ENCODE results near the gene GMDS. TPM values are rescaled to one million over a fixed set of nuclear protein-coding genes. Genes with fewer than 3 reads are reported as not detected.

GMDS gene
- total RNA-seq, 1 experiment from 2014 or later, result 23.2 TPM

DNA sequence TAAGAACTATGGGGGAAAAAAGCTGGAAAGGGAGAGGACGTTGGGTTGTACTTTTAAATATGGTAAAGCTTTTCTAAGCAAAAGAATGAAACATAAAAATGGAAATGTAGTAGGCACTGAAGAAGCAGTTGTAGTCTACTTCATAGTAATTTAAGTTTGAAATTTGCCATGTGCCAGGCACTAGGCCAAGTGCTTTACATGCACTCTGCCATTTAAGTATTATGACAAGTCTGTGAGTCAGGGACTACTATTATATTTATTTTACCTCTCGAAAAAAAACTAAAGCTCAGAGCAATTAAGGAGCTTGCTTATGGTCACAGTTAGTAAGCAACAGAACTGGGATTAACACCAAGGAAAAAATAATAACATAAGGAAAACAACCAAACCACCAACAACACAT, 257.8 kb downstream of the GMDS start:
- peak; percentile 83 for DNase-seq (ENCODE audit: low read depth)

DNA sequence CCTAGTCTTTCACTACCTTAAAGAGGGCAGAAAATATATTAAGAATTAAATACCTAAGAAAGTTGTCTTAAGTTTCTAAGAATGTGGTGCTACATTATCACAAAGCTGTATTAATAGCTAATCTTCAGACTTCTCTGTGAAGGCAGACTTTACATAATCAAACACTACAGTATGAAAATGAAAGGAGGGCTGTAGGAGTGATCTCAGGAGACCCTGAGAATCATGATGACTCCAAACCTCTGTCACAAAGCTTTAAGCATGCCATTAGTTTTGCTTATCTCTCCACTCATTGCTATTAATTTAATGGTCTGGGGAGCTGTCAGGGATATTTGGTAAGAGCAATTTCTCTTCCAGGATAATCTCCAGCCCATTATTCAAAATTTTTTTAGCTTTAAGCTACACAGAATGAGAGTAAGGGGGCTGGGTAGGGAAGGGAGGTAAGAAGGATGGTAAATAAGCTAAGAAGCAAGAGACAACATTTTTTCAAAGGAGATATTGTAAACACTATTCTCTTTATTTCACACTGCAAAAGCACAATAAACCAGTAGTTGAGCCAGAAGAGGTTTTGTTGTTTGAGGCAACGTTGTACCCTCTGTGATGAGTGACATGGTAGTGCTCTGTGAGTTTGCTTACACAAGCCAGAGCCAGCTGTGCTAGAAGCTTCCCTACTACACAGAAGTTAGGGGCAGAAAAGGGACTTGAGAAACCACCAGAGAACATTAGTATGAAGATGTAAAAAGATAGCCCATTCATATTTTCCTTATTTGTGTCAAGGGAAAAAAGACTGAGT, 258.8 kb downstream of the GMDS start:
- DNase-seq (ENCODE audit: low read depth), result no peak

DNA sequence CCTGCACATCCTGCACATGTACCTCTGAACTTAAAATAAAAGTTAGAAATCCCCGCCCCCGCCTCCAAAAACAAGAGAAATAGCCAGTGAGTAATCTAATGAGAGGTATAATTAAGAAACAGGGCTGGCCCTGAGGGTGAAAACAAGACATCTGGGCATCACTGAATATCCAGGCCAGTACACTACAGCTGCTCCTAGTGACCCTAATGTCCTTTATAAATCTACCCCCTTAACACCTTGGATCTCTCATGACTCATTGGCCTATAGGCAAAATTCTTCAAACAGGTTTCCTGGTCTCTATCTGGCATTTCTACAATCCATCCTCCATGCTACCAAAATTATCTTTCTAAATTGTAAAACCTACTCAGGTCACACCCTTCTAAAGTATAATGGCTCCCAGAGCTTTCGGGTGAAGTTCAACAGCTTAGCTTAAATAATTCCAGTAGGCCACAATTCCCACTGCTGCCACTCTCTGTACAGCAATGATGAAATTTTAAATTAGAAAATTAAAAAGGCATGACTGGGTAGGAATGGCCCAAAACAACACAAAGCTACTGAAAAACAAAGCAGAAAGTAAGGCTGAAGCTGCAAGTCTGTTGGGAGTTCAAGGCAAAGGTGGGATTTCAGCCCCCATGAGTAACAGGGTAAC, 260.9 kb downstream of the GMDS start:
- peak; percentile 50 for DNase-seq (ENCODE audit: low read depth)

DNA sequence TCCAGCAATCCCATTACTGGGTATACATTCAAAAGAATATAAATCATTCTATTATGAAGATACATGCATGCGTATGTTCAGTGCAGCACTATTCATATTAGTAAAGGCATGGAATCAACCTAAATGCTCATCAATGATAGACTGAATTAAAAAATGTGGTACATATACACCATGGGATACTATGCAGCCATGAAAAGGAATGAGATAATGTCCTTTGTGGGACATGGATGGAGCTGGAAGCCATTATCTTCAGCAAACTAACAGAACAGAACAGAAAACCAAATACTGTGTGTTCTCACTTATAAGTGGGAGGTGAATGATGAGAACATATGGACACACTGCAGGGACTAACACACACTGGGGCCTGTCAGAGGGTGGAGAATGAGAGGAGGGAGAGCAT, 261.6 kb downstream of the GMDS start:
- no peak for DNase-seq (ENCODE audit: low read depth)

DNA sequence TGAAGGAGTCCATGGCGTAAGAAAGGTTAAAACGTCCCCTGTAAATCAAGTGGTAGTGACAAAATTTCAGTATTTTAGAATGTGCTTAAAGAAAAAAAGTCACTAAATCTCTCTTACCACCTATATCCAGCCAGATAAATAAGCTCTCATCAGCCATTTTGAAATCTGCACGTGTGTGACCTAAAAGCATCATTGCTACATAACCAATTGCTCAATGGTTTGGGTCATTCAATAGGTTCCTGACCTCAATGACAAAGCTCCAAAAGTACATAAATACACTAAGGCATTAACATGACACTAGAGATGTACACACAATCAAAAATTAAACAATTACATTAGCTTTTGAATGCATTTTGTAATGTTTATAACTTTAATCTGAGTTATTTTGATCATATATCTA, 272.4 kb downstream of the GMDS start:
- DNase-seq (ENCODE audit: low read depth), result no peak

DNA sequence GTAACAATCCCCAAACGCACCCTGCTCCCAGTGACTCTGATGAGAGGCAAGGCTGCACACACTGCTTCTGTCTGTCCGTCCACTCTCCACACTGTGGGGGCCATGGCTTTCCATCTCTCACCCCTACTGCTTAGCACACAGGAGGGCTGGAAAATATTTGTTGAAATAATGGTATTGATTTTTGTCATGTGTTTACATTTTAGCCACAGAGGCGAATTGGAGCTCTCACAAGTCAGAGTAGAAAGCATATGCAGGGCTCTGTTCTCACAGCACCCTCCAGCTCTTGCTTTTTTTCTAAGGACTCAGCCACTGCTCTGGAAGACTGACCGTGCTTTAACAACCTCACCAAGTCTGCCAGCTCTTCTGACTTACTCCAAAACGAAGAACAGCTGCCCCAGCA, 273.8 kb downstream of the GMDS start:
- DNase-seq (ENCODE audit: low read depth), result no peak

DNA sequence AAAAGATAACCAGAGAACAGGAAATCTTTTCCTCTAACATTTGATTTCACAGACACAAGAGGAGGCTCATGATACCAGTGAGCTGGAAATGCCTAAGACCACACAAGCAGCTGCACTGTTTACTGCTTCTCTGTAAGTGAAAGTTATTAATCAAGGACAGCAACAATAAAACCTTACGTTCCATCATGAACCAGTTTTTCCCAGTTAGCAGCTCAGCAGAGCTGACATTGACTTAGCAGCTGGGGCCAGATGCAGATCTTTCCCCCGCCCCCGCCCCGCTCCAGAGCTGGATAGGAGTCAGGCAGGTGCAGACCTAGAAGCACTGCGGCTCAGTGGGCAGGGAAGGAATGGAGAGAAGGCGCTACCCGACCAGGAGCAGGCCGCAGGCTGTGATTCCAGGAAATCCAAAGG, 275.2 kb downstream of the GMDS start:
- DNase-seq (ENCODE audit: low read depth), result no peak

DNA sequence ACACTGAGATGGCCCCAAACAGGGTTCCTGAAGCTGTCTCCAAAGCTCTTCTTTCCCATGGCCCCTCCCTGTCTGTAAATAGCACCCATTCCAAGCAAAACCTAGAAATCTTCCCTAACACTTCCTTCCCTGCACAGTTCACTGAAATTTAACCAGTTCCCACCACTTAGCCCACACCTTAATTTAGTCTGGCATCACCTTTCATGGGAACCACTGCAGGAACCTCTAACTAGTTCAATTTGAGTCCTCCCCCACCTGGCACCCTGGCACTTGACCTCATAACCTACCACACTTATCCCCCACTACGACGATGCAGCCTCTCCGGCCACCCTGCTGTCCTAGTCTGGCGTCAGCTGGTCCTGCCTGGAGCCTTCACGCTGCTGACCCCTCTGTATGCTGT, 278.7 kb downstream of the GMDS start:
- no peak for DNase-seq (ENCODE audit: low read depth)

DNA sequence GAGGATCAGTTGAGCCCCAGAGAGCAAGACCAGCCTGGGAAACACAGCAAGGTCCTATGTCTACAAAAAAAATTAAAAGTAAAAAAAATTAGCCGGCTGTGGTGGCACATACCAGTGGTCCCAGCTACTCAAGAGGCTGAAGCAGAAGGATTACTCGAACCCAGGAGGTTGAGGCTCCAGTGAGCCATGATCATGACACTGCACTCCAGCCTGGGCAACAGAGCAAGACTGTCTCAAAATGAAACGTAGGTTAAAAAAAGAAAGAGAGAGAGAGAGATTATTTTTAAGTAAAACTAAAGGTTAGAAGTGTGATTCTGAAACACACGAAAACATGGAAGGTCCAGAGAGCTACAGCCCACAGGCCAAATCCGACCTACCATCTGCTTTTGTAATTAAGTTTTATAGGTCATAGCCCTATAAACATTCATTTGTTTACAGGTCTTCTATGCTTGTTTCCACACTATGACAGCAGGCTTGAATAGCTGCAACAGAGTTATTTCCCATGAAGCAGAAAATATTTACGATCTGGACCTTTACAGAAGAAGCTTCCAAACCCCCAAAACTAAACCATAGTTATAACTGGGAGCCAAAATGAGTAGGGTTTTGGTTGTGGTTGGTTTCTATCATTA, 279.7 kb downstream of the GMDS start:
- peak; percentile 45 for DNase-seq (ENCODE audit: low read depth)

DNA sequence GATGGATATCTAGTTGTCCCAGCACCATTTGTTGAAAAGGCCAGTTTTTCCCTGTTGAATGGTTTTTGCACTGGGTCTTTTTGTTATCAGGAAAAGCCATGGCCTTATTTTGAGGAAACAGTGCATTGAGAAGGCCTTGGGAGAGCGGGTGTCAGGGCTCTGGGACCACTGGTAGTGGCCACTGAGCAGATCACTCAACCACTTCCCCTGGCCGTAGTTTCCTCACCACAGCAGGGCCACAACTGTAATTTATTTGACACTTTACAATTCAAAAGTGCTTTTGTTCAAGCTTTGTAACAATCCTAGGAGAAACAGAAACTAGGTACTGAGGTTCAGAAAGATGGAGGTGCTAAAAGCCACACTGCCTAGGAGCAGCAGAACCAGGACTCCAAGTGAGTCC, 281.8 kb downstream of the GMDS start:
- no peak for DNase-seq (ENCODE audit: low read depth)

DNA sequence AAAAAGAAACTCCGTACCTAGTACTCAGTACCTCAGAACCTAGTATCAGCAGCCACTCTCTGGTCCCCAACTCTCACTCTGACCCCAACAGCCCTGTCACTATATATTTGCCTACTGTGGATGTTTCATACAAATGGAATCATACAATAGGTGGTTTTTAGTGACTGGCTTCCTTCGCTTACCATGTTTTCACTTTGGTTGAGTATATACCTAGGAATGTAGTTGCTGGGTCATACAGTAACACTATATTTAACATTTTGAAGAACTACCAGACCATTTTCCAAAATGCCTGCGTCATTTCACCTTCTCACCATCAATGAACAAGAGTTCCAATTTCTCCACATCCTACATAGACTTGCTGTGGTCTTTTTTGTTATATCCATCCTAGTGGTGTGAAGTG, 283.2 kb downstream of the GMDS start:
- no peak for DNase-seq (ENCODE audit: low read depth)

DNA sequence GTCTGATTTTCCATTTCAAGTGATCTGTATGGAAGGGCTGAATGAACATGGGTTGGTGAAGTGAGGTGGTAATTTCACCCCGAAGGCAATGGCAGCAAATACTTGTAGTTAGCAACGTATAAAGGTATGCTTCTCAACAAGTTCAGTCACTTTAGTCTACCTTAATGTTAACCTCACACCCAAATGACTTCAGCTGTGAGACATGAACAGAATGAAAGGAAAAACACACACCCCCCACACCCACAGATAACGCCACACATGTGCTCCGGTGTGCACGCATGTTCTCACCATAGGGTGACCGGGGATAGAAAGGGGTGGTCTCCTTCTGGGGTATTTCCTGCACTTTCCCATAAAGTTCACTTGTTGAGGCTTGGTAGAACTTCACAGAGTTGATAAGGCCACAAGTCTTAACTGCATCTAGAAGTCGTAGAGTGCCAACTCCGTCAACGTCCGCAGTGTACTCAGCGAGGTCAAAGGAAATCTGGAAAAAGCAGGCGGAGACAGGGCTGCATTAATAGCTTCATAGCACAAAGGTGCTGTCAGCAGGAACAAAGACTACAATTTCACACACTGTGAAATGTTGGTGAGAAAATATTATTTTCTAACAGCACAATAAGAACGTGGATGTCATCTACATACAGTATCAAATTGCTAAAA, 284.8 kb downstream of the GMDS start:
- no peak for DNase-seq (ENCODE audit: low read depth)

DNA sequence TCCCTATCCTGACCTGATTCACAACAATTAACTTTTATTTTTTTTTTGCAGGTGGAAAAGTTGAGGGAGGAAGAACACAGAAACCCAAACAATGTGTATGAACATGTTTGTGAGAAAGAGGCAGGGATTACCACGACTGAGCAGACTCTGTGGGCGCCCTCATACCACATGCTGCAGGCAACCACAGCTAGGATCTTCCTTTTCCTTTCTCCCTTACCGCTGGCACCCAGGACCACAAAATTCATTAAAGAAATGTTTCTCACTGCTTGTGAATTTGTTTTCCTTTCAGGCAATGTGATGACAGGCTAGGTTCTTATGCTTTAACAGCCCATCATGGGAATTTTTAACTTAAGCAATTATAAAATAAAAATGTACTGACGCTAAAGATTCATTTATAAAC, 287.1 kb downstream of the GMDS start:
- peak; percentile 10 for DNase-seq (ENCODE audit: low read depth)

DNA sequence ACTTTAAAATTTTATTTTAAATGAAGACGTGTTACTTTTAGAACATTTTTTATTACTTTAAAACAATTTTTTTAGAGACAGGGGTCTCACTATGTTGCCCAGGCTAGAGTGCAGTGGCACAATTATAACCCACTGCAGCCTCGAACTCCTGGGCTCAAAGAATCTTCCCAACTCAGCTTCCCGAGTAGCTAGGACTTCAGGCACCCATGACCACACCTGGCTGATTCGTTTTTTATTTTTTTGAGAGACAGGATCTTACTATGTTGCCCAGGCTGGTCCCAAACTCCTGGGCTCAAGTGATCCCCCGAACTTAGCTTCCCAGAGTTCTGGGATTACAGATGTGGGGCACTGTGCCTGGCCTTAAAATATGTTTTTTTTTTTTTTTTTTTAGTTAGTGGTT, 287.7 kb downstream of the GMDS start:
- no peak for DNase-seq (ENCODE audit: low read depth)

DNA sequence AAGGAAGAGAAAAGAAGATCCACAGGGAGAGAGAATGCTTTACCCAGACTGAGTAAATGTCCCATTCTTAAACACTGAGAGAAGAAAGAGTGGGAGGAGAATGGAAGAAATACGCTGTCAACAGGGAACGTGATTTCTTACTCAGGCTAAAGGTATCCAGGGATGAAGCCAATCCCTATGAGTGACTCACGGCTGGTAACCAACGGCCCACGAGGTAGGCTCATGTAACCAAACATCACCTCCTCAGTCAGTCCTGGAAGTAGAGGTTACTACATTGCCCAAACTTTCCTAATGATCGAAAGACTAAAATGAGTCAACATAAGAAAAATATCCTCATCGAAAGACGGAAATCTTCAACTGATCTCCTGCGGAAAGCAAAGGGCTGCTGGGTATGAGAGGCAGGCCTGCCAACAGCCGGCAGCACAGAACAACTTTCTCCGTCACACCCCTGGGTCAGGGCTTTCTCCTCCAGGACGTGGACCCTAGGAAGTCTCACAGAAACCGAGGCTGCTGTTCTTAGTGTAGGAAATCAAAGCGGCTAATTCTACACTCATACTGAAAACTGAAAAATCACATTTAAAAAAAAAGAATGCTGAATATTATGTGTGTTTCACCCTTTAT, 292.6 kb downstream of the GMDS start:
- peak; percentile 99 for DNase-seq (ENCODE audit: low read depth)

DNA sequence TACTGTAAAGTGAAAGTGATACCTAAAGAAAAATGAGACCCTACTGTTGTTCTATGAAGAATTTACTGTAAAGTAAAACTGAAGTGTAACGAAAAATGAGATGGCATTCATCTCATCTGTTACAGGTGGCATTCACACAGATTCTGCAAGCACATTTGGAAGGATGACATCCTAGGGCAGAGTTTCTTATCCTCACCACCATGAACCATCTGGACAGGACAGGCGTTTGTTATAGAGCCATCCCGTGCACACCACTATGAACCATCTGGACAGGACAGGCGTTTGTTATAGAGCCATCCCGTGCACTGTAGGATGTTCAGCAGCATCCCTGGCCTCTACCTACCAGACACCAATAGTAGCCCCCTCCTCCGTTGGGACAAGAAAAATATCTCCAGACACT, 294.8 kb downstream of the GMDS start:
- DNase-seq (ENCODE audit: low read depth), result no peak

DNA sequence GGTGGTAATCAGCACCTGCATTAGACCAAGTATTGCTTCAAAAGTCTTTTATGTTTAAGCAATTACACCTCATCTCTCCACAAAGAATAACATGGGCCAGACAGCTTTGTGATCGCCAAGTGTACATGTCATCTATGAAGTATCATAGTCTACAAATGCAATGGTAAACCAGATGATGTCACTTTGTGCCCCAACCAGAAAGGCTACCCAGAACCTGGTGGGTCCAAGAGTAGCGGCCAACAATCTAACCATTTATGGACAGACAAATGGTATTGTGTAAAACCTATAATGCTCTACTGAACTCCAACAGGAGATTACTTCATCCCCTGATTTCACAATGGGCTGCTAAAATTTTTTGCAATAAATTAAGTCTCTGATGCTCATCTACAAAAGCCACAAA, 295.9 kb downstream of the GMDS start:
- no peak for DNase-seq (ENCODE audit: low read depth)

DNA sequence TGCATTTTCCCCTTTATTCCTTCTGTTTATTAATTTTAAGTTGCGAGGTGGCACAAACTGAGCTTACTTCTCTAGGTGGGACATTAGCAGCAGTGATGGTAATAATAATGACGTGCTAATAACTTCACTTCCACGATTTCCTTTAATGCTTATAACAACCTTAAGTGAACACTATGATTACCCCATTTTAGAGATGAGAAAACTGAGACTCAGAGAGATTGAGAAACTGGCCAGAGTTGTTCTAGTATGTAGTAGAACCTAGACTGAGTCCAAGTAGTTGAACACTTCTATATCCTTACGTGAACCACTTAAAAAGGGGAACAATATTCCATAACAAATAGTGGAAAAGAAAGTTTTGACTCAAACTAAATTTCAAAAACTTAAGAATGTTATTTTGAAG, 297.5 kb downstream of the GMDS start:
- no peak for DNase-seq (ENCODE audit: low read depth)

DNA sequence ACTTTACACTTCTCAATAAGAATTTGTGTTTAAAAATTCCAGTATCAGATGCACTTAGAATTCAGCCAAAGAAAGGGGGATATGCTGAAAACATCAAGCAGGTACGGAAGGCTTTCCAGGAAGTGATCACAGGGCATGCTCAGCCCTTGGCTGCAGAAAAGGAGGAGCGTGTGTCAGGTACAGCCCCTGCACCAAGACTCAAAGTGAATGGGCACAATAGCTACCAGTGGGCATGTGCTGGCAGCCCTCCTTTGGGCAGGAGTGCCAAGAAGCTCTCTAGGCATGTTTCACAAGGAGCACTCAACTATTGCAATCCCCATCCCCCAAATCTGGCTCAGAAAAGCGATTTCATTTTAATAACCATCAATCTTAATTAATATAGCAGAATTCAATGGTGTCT, 298.8 kb downstream of the GMDS start:
- no peak for DNase-seq (ENCODE audit: low read depth)

DNA sequence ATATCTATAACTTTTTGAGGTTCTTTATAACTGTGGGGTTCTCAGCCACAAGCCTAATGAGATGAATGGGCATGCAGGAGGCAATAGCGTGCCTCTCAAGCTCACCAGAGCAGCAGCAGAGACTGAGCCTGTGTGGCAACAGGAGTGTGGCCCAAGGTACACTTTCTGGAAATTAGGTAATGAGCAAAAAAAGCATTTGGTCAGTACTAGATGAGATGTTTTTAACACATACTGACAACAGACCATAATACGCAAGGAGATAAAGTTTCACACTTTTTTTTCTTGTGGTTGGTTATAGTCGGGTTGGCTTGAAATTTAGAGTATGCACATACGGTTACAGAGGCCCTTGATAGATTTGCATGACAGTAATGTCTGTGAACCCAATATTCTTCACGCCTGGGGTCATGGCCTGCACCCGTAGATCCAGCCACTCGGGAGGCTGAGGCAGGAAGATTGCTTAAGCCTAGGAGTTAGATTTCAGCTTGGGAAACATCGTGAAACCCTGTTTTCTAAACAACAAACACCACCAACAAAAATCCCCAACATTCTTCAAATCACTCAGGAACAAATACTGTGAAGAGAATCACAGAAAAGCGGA, 300.1 kb downstream of the GMDS start:
- DNase-seq (ENCODE audit: low read depth), result no peak

DNA sequence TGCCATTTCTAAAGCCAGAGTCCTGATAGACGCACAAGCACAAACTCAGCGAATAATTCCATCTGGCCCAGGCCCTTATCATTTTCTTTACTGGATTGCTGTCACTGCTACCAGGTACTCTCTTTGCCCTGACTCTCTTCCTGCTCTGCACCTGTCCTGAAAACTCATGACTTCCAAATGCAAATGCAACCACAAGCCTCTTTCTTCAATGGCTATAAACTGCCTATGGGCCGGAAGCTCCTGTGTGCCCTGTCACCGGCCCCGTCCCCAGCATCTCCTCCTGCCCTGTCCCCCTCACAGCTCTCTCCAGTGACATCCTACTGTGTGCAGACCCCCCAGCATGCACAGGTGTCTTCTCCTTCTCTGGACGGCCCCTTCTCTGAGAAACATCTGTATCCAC, 302.6 kb downstream of the GMDS start:
- no peak for DNase-seq (ENCODE audit: low read depth)

DNA sequence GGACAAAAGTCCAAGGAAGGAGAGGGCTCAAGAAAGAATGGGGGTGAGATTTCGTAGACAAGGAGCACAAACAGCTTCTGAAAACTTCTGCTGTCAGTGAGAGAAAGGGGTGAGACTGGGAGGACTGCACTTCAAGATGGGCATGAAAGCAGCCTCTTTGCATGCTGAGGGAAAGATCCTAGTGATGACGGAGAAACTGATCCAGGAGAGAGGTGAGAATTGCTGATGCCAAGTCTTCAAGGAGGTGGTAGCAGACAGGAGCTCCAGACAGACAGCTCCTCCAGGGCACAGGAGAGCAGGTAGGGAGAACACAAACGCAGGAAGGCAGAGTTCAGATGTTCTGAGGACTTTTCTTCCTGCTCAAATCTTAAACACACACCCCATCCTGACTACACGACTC, 303.9 kb downstream of the GMDS start:
- DNase-seq (ENCODE audit: low read depth), result no peak

All from M059J (cell line).